GM19324 (cell line): ENCODE data around the gene AKAP1.
"Not testable (repeated sequence)": the region's sequence is repeated elsewhere in the genome, so short reads cannot be mapped to it uniquely, and the experiment has no call there.

ENCODE experiments used
- ATAC-seq: cut with Tn5 transposase; IDR thresholded peaks from one replicate; pipeline ENCODE4 v1.9.1; 2021; ENCODE audit warnings: mild to moderate bottlenecking, moderate library complexity; ENCODE audit not compliant: unreplicated experiment, low FRiP score

AKAP1 gene

GRCh38 chr17:57102660-57103059 lies 17.6 kb downstream of the AKAP1 start:
- not testable (repeated sequence) for ATAC-seq

DNA sequence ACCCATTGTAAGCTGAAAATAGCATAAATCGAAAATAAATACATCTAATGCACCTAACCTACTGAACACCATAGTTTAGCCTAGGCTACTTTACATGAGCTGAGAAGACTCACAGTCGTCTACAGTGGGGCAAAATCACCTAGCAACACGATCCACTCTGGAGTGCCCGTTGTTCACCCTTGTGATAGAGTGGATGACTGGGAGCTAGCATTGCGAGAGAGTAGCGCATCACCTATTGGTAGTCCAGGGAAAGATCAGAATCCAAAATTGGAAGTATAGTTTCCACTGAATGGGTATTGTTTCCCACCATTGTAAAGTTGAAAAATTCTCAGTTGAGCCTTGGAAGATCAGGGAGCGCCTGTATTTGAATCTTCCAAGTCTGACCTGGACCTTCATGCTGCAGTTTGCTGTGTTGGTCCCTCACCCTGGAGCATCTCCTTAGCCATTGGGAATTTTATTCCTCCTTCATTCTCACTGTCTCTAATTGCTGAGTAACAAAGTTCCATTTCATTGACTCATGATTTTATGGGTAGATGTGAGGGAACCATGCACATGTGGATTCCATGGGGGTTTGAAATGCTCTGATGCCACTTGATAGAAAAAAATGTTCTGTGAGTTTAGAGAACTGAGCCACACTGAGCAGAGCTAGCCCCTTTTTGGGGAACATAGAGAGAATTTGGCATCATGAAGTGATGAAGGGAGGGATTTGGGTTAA lies 19.6 kb downstream of the AKAP1 start:
- ATAC-seq, result no peak

GRCh38 chr17:57105591-57105990 lies 20.5 kb downstream of the AKAP1 start:
- no peak for ATAC-seq

DNA sequence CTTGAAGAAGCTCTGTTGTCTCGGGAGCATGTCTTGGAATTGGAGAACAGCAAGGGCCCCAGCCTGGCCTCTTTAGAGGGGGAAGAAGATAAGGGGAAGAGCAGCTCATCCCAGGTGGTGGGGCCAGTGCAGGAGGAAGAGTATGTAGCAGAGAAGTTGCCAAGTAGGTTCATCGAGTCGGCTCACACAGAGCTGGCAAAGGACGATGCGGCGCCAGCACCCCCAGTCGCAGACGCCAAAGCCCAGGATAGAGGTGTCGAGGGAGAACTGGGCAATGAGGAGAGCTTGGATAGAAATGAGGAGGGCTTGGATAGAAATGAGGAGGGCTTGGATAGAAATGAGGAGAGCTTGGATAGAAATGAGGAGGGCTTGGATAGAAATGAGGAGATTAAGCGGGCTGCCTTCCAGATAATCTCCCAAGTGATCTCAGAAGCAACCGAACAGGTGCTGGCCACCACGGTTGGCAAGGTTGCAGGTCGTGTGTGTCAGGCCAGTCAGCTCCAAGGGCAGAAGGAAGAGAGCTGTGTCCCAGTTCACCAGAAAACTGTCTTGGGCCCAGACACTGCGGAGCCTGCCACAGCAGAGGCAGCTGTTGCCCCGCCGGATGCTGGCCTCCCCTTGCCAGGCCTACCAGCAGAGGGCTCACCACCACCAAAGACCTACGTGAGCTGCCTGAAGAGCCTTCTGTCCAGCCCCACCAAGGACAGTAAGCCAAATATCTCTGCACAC lies 21.2 kb downstream of the AKAP1 start:
- ATAC-seq, result no peak

GRCh38 chr17:57106836-57107497 lies 21.9 kb downstream of the AKAP1 start:
- ATAC-seq, result no peak

GRCh38 chr17:57107498-57108101 lies 22.6 kb downstream of the AKAP1 start:
- ATAC-seq, result no peak

DNA sequence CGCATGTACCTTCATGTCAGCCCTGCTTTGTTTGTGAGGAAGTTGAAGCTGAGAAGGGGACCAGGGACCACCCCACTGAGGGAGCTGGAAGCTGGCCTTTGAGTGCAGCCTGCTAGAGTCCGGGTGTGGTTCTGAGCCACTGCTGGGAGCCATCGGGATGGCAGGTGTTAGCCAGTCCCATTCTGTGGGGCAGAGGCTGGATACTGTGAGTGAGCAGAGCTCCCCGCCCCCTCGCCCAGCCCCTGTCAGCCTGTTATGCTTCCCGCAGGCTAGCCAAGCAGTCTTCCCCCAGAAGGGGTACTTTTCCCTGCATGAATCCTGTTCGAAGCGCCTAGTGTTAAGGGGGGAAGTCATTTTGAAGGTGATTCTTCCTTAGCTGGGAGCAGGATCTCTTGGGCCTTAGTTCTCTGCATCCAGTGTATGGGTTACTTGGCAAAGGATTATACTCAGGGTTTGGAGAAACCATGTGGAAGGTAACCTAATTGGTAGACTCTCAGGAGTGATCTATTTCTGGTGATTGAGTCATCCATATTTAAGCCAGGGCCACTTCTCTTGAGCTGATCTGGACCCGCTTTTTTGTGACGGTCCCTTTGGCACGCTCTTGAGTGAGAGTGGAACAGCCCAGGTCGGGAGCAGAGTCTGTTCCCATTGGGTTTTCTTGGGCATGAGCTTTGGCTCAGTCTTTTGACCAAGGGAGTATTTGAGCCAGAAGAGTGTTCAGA lies 23.8 kb downstream of the AKAP1 start:
- no peak for ATAC-seq

DNA sequence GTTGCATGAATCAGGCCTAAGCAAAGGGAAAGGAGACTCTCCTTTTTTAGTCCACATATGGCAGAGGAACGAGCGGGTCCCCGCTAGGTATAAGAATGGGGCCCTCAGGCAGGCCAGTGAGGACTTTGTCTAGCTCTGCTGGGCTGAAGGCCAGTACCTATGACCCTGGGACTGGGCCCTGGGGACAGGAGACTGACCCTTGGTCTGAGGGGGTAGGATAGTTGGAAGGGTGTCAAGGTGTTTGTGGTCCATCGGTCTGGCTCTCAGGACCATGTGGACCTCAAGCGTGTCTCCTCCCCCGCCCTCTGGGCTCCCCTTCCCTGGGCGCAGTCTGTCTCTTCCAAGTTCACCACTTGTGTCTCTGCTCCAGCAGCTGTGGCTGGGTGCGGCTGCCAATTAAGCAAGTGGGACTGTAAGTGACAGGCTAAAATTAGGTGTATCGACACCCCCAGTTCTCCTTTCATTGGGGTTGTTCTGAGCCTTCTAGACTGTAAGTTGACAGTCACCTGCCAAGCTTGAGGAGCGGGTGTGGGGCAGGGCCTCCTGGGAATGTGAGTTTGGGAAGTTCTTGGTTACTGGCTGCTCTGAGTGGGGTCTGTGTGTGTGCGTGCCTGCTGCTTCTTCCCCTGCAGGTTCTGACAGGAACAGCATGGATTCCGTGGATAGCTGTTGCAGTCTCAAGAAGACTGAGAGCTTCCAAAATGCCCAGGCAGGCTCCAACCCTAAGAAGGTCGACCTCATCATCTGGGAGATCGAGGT lies 24.5 kb downstream of the AKAP1 start:
- no peak for ATAC-seq

DNA sequence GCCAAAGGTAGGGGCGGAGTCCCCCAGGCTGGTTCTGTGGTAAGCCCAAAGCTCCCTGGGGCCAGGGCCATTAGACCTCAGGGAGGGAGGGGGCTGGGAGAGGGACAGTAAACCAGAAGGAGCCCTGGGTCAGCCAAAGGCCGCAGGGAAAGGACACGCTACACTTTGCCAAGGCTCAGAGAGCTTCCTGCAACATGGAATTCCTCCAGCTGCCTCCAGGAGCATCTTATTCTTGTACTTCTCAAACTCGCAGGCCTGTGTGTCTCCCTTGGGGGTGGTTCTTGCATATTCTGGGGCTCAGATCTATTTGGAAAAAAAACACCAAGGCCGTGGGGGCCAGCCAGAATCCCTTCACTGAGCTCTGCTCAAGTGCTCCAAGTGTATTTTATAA lies 25.1 kb downstream of the AKAP1 start:
- no peak for ATAC-seq

DNA sequence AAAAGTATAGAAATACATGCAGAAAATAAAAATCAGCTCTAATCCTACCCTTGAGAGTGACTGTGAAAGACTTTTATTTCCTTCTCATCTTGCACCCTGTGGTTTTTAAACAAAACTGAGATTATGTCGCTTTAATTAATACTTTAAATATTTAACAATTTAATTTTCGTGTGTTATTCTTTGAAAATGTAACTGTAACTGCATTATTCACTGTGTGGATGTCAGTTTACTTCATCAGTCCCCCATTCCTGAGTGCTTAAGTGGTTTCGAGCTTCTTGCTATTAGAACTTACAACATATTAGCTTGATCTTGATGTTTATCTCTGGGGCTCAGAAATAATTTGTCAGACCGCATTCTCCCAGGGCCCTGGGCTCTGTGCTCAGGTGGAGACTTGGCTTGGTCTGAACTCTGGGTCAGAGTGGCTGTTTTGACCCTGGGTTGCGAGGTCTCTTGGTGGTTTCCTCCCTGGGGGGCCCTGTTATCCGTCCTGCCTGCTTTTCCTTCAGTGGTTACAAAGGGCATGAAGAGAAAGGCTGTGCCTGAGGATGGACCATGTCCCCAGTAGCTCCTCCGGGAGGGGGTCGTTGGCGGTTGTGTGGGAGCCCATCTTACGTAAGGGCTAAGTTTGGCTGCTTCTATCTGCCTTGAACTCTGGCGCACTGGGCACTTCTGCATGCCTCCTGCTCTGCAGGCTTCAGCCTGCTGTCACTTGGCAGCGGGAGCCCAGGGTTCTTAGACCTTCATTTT lies 25.7 kb downstream of the AKAP1 start:
- no peak for ATAC-seq

- ATAC-seq, result no peak
These were observed 26.3 kb downstream of the AKAP1 start for GRCh38 chr17:57111386-57111785.

- ATAC-seq, result no peak
These were observed 28.0 kb downstream of the AKAP1 start for GRCh38 chr17:57113011-57113410.

- ATAC-seq, result no peak
These were observed 28.6 kb downstream of the AKAP1 start for GRCh38 chr17:57113656-57114055.

DNA sequence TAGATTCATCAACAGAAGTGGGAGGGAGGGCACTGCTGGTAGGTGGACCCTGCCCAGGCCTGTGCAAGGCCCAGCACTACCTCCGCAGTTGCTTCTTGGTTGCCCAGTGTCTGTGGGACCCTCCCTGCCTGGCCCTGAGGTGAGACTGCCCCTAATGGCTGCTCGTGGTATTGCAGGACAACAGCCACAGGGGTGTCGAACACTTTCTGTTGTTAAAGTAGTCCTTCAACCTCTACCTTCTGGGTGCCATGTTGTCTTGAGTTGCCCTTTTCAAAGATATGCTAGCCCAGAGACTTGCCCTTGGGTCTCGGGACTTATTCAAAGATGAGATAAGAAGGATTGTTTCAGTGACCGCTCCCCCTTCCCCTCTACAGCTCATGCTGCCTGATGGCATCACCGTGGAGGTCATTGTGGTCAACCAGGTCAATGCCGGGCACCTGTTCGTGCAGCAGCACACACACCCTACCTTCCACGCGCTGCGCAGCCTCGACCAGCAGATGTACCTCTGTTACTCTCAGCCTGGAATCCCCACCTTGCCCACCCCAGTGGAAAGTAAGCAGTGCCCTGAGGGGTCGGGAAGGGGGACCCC lies 29.1 kb downstream of the AKAP1 start:
- no peak for ATAC-seq

GRCh38 chr17:57115377-57115776 lies 30.3 kb downstream of the AKAP1 start:
- ATAC-seq, result no peak

DNA sequence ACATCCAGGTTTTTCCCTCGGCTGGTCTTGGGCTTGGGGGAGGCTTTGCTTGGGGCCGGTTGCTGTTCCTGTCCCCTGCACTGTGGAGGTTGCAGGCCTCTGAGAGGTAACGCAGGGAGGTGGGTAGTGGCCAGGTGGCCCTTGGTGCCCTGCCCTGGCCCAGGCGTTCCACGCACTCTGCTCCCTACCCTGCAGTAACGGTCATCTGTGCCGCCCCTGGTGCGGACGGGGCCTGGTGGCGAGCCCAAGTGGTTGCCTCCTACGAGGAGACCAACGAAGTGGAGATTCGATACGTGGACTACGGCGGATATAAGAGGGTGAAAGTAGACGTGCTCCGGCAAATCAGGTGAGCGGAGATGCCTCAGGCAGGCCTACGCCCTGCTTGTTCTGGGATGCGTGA lies 30.9 kb downstream of the AKAP1 start:
- ATAC-seq, result no peak

DNA sequence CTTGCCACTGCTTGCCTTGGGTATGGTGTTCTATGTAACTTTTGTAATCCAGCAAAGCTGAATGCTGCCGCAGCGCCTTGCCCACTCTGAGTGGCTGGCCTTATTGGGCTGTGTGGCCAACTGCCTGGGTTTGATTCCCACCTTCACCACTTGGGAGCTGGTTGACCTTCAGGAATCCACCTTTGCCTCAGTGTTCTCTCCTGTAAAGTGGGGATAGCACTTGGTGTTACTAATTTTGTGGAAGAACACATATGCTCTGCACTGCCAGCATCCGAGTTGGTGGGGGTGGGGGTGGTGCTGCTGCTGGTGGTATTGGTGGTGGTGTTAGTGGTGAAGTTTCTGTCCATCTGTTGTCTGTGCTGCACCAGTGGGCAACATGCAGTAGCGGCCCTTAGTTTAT lies 32.8 kb downstream of the AKAP1 start:
- no peak for ATAC-seq

- ATAC-seq, result no peak
These were observed 35.8 kb downstream of the AKAP1 start for GRCh38 chr17:57120814-57121213.
